SK-N-SH treated with all-trans-retinoic acid at 6 μM for 48 hours (cell line): ENCODE data around the gene CIZ1.

Experiments used
- ATAC-seq: fragments of 200-7000 bp; cut with Tn5 transposase; 3 replicates; pipeline ENCODE4 v1.9.1; 2020; ENCODE audit warnings: mild to moderate bottlenecking, moderate library complexity
- ARNTL ChIP-seq: fragments of 450-650 bp; formaldehyde crosslinking; IDR thresholded peaks from 2 replicates; pipeline ENCODE4 v1.5.0; 2020; ENCODE audit warnings: low read depth, mild to moderate bottlenecking, moderate library complexity, borderline replicate concordance
- CSDC2 ChIP-seq: fragments of 250-450 bp; sonication (Bioruptor Pico); IDR thresholded peaks from 2 replicates; pipeline ENCODE4 v1.5.0; 2020; ENCODE audit warnings: mild to moderate bottlenecking, moderate library complexity
- CSRNP3 ChIP-seq: fragments of 250-450 bp; sonication (Bioruptor Pico); IDR thresholded peaks from 2 replicates; pipeline ENCODE4 v1.5.1; 2021; ENCODE audit warnings: mild to moderate bottlenecking, moderate library complexity
- ESRRG ChIP-seq: fragments of 250-450 bp; sonication (Bioruptor Pico); IDR thresholded peaks from 2 replicates; pipeline ENCODE4 v1.6.1; 2021; ENCODE audit warnings: mild to moderate bottlenecking
- ISL1 ChIP-seq: fragments of 250-450 bp; sonication (Bioruptor Pico); IDR thresholded peaks from 2 replicates; pipeline ENCODE4 v2.1.2; 2022; ENCODE audit warnings: mild to moderate bottlenecking, moderate library complexity
- OSR1 ChIP-seq: fragments of 250-450 bp; sonication (Bioruptor Pico); IDR thresholded peaks from 2 replicates; pipeline ENCODE4 v1.8.0; 2022; ENCODE audit warnings: moderate library complexity, mild to moderate bottlenecking, inconsistent platforms
- POU6F1 ChIP-seq: fragments of 250-450 bp; sonication (Bioruptor Pico); IDR thresholded peaks from 2 replicates; pipeline ENCODE4 v1.8.0; 2021; ENCODE audit warnings: low read depth, mild to moderate bottlenecking, moderate library complexity, borderline replicate concordance
- PPARA ChIP-seq: fragments of 250-450 bp; sonication (Bioruptor Pico); IDR thresholded peaks from 2 replicates; pipeline ENCODE4 v1.5.0; 2020; ENCODE audit warnings: mild to moderate bottlenecking, borderline replicate concordance
- RARB ChIP-seq: fragments of 250-450 bp; sonication (Bioruptor Pico); IDR thresholded peaks from 2 replicates; pipeline ENCODE4 v1.8.0; 2021; ENCODE audit warnings: mild to moderate bottlenecking, moderate library complexity
- SNAI2 ChIP-seq: fragments of 250-450 bp; sonication (Bioruptor Pico); IDR thresholded peaks from 2 replicates; pipeline ENCODE4 v1.5.0; 2020; ENCODE audit warnings: mild to moderate bottlenecking, moderate library complexity
- TCF4 ChIP-seq: fragments of 250-450 bp; sonication (Bioruptor Pico); IDR thresholded peaks from 2 replicates; pipeline ENCODE4 v1.8.0; 2021; ENCODE audit warnings: mild to moderate bottlenecking, moderate library complexity, borderline replicate concordance
- TOX ChIP-seq: fragments of 250-450 bp; sonication (Bioruptor Pico); IDR thresholded peaks from 2 replicates; pipeline ENCODE4 v1.8.0; 2021; ENCODE audit warnings: mild to moderate bottlenecking, moderate library complexity, borderline replicate concordance
- ZC3H10 ChIP-seq: fragments of 250-450 bp; sonication (Bioruptor Pico); IDR thresholded peaks from 2 replicates; pipeline ENCODE4 v1.5.1; 2021; ENCODE audit warnings: mild to moderate bottlenecking, moderate library complexity
- ZFP3 ChIP-seq: fragments of 250-450 bp; sonication (Bioruptor Pico); IDR thresholded peaks from 2 replicates; pipeline ENCODE4 v1.5.0; 2020; ENCODE audit warnings: mild to moderate bottlenecking, moderate library complexity
- ZFP30 ChIP-seq: fragments of 450-650 bp; formaldehyde crosslinking; IDR thresholded peaks from 2 replicates; pipeline ENCODE4 v1.5.0; 2022; ENCODE audit warnings: mild to moderate bottlenecking, moderate library complexity
- ZNF70 ChIP-seq: fragments of 450-650 bp; formaldehyde crosslinking; IDR thresholded peaks from 2 replicates; pipeline ENCODE4 v1.5.0; 2020; ENCODE audit warnings: mild to moderate bottlenecking, moderate library complexity
- ZNF8 ChIP-seq: fragments of 450-650 bp; formaldehyde crosslinking; IDR thresholded peaks from 2 replicates; pipeline ENCODE4 v1.5.0; 2020; ENCODE audit warnings: mild to moderate bottlenecking, moderate library complexity
- TF ChIP-seq, protein P1 (sequence below): fragments of 250-450 bp; sonication (Bioruptor Pico); IDR thresholded peaks from 2 replicates; pipeline ENCODE4 v1.5.1; 2020; ENCODE audit warnings: low read depth, mild to moderate bottlenecking, moderate library complexity

Gene CIZ1

DNA sequence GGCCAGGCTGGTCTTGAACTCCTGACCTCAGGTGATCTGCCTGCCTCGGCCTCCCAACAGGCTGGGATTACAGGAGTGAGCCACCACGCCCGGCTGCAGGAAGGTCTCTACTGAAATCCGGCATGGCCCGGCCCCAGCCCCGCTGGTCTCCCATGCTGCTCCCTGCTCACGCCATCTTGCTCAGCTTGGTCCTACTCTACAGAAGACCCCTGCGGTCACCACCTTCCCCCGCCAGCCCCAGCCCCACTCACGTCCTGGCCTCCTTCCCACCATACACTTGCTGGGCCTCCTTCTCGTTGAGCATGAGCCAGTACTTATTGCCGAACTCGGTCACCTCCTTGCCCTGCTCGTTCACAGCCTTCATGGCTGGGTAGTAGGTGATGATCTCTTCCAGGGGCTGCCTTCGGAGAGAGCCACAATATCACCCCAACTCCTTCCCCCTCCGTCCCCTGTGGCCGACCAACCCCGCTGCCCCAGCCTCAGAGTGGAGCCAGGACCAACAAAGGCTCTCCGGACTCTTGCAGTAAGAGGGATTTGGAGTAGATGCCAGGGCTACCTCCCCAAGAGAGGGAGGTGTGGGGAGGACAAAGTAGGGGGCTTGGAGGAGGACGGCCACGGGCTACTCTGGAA lies 67.8 kb downstream of the CIZ1 start (continued):
- TF ChIP-seq ZNF70 (CRISPR knock-in tag), result no peak

- TF ChIP-seq CSDC2 (CRISPR knock-in tag) (no peak), ZFP3 (CRISPR knock-in tag) (no peak), ZC3H10 (CRISPR knock-in tag) (no peak), SNAI2 (CRISPR knock-in tag) (no peak), TCF4 (CRISPR knock-in tag) (no peak), CSRNP3 (CRISPR knock-in tag) (no peak), ESRRG (no peak), TOX (CRISPR knock-in tag) (no peak)
- ATAC-seq, result no peak
These were observed 68.6 kb downstream of the CIZ1 start for GRCh38 chr9:128122809-128123175.

DNA sequence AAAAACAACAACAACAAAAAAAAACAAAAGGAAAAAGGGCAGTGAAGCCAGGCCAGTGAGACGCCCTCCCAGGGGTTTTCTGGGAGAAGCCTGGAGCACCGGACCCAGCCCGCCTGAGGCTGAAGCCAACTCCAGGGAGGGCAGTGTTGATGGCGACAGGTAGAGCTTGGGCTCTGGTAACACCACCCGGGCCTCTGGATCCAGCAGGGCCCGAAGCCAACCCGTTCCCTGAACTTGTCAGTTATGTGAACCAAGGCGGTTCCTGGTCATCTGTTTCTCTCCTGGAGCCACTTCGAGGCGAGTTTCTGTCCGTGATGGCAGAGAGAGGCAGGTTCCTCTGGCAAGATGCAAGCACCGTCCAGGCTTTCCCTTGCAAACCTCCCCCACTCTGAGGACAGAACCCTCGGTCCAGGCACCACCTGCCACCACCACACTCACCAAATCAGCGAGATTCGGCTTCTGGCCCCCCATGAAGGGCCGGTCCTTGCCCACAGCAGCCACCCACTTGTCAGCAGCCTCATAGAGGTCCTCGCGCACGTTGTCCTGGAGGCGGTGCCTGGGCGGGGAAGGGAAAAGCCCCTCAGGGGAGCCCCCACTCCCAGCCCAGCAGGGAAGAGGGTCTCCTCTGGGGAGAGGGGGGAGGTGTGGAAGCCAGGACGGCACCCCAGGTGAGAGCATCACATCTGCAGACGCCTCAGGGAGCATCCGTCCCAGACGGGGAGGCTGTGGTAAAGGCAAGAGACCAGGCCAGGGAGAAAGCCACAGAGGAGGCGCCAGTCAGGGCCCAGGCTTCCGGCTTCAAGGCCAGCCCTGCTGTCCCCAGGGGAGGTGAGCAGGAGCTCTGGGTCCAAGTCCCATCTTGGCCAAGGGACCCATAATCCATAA lies 69.2 kb downstream of the CIZ1 start:
- TF ChIP-seq CSRNP3 (CRISPR knock-in tag), result no peak
- no peak for TF ChIP-seq ZFP3 (CRISPR knock-in tag)
- no peak for TF ChIP-seq TOX (CRISPR knock-in tag)
- no peak for TF ChIP-seq PPARA
- TF ChIP-seq ZFP30 (CRISPR knock-in tag), result no peak
- TF ChIP-seq OSR1 (CRISPR knock-in tag), result no peak
- TF ChIP-seq ZNF8 (CRISPR knock-in tag), result no peak
- TF ChIP-seq SNAI2 (CRISPR knock-in tag), result no peak
- TF ChIP-seq, protein P1, sequence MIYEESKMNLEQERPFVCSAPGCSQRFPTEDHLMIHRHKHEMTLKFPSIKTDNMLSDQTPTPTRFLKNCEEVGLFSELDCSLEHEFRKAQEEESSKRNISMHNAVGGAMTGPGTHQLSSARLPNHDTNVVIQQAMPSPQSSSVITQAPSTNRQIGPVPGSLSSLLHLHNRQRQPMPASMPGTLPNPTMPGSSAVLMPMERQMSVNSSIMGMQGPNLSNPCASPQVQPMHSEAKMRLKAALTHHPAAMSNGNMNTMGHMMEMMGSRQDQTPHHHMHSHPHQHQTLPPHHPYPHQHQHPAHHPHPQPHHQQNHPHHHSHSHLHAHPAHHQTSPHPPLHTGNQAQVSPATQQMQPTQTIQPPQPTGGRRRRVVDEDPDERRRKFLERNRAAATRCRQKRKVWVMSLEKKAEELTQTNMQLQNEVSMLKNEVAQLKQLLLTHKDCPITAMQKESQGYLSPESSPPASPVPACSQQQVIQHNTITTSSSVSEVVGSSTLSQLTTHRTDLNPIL, result no peak
- no peak for TF ChIP-seq ZNF70 (CRISPR knock-in tag)
- TF ChIP-seq ISL1, result no peak
- no peak for TF ChIP-seq POU6F1 (CRISPR knock-in tag)
- TF ChIP-seq TCF4 (CRISPR knock-in tag), result no peak
- no peak for TF ChIP-seq ZC3H10 (CRISPR knock-in tag)
- ATAC-seq, result no peak

GRCh38 chr9:128121466-128121810 lies 69.9 kb downstream of the CIZ1 start:
- no peak for TF ChIP-seq PPARA
- TF ChIP-seq ZNF70 (CRISPR knock-in tag), result no peak
- TF ChIP-seq ZFP3 (CRISPR knock-in tag), result no peak
- no peak for TF ChIP-seq RARB (CRISPR knock-in tag)
- no peak for TF ChIP-seq ESRRG
- TF ChIP-seq POU6F1 (CRISPR knock-in tag), result no peak
- no peak for TF ChIP-seq ARNTL (CRISPR knock-in tag)
- no peak for TF ChIP-seq ZFP30 (CRISPR knock-in tag)
- no peak for TF ChIP-seq ZC3H10 (CRISPR knock-in tag)
- TF ChIP-seq TCF4 (CRISPR knock-in tag), result no peak

More at GRCh38 chr9:128121466-128121810, 69.9 kb downstream of the CIZ1 start:
- ATAC-seq, result no peak
